Measurements from ENCODE around the gene C2orf76.

Gene C2orf76

GRCh38 chr2:119255760-119256581 is 110.7 kb downstream of the C2orf76 start:
- H2AFZ ChIP-seq (ENCODE audit: low read depth, low read length, severe bottlenecking) = no peak overlapping the region
- no peaks in the 10 kb centered on the region for H3K9me3 ChIP-seq (ENCODE audit: insufficient read depth, low read length)
- H3K9me2 ChIP-seq (replicated peaks; ENCODE audit: insufficient read depth, low read length) = no peaks in the 10 kb centered on the region
- H3K4me3 ChIP-seq (ENCODE audit: insufficient read depth, low read length, poor library complexity, severe bottlenecking) = no peak overlapping the region
- no peak overlapping the region for H3K27ac ChIP-seq (ENCODE audit: low read depth, low read length)
- TF ChIP-seq, protein P1, sequence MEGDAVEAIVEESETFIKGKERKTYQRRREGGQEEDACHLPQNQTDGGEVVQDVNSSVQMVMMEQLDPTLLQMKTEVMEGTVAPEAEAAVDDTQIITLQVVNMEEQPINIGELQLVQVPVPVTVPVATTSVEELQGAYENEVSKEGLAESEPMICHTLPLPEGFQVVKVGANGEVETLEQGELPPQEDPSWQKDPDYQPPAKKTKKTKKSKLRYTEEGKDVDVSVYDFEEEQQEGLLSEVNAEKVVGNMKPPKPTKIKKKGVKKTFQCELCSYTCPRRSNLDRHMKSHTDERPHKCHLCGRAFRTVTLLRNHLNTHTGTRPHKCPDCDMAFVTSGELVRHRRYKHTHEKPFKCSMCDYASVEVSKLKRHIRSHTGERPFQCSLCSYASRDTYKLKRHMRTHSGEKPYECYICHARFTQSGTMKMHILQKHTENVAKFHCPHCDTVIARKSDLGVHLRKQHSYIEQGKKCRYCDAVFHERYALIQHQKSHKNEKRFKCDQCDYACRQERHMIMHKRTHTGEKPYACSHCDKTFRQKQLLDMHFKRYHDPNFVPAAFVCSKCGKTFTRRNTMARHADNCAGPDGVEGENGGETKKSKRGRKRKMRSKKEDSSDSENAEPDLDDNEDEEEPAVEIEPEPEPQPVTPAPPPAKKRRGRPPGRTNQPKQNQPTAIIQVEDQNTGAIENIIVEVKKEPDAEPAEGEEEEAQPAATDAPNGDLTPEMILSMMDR (IDR thresholded peaks at IDR 0.05; ENCODE audit: insufficient read depth, low read length, poor library complexity, severe bottlenecking) = no peak
- no peak for TF ChIP-seq EZH2phosphoT487 (conservative IDR thresholded peaks at IDR 0.05; ENCODE audit: low read length)
- H3K79me2 ChIP-seq (ENCODE audit: insufficient read depth, low read length) = no peaks in the 10 kb centered on the region
- H3K27me3 ChIP-seq (ENCODE audit: low read length) = no peaks in the 10 kb centered on the region
- no peaks in the 10 kb centered on the region for H3K36me3 ChIP-seq (ENCODE audit: low read length)
- no peak overlapping the region for H3K9ac ChIP-seq (ENCODE audit: low read length)
- H3K4me2 ChIP-seq (ENCODE audit: low read depth, low read length, poor library complexity, severe bottlenecking) = no peak overlapping the region
- H4K20me1 ChIP-seq (ENCODE audit: low read depth, low read length) = no peaks in the 10 kb centered on the region
- no peaks in the 10 kb centered on the region for H3F3A ChIP-seq (ENCODE audit: insufficient read depth)

DNA sequence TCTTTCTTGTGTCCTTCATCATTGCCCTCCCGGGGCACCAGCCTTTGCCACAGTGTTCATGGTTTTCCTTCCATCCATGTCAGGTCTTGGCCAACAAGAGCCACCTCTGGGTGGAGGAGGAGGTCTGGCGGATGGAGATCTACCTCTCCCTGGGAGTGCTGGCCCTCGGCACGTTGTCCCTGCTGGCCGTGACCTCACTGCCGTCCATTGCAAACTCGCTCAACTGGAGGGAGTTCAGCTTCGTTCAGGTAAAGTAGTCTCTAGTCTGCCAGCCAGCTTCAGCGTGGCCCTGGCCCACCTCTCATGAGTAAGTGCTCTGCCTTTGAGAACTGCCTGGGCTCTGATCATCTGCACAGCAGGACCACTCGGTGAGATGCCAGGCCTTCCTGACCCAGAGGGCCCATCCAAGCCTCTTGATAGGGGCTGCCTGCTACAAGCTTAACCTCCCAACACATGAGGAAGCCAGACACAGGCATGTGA is 112.0 kb downstream of the C2orf76 start:
- Histone ChIP-seq H3K9me3 (ENCODE audit: insufficient read depth, low read length) (no peaks in the 10 kb centered on the region), H2AFZ (ENCODE audit: low read depth, low read length, severe bottlenecking) (no peak overlapping the region), H3K9ac (ENCODE audit: low read length) (no peak overlapping the region), H3K27ac (ENCODE audit: low read depth, low read length) (no peak overlapping the region), H3K4me2 (ENCODE audit: low read depth, low read length, poor library complexity, severe bottlenecking) (no peak overlapping the region), H3K79me2 (ENCODE audit: insufficient read depth, low read length) (no peaks in the 10 kb centered on the region), H3K36me3 (ENCODE audit: low read length) (no peaks in the 10 kb centered on the region), H3K27me3 (ENCODE audit: low read length) (no peaks in the 10 kb centered on the region), H3K9me2 (replicated peaks; ENCODE audit: insufficient read depth, low read length) (no peaks in the 10 kb centered on the region), H3F3A (ENCODE audit: insufficient read depth) (no peaks in the 10 kb centered on the region), H4K20me1 (ENCODE audit: low read depth, low read length) (no peaks in the 10 kb centered on the region), H3K4me3 (ENCODE audit: insufficient read depth, low read length, poor library complexity, severe bottlenecking) (no peak overlapping the region)
- TF ChIP-seq EZH2phosphoT487 (conservative IDR thresholded peaks at IDR 0.05; ENCODE audit: low read length) = no peak
- TF ChIP-seq, protein P1 (IDR thresholded peaks at IDR 0.05; ENCODE audit: insufficient read depth, low read length, poor library complexity, severe bottlenecking) = no peak

DNA sequence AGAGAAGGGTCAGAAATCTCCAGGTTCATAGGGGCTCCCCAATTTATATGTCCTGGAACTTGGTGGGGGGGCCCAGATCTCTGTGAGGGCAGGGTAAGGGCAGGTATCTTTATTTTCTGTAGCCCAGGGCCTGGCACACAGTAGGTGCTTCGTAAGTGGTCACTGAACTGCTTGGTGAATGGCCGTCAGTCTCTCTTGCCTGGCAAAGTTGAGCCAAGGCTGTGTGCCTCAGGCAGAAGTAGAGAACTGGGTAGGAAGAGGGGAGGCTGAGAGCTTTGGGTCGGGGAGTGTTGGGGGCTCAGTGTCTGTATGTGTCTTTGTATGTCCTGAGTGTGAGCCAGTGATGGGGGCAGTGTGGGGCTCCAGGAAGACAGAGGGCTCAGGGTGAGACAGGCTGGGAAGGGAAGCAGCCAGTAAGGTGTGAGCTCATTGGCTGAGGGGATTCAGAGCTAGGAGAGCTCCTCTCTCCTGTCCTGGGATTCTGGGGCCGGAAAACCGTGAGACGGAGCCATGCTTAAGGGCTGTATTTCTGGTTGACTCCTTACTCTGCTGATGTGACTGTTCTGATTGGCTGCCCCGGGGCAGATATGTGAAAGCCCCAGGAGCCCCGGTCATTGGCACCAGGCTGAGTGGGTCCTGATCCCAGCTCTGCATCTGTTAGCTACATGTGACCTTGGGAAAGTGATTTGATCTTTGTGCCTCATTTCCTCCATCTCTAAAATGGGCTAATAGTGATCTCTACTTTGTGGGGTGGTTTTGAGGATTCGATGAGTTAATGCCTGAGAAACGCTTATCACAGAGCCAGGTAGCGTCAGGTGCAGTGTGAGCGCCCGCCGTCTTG is 112.7 kb downstream of the C2orf76 start:
- H3F3A ChIP-seq (ENCODE audit: insufficient read depth) = no peaks in the 10 kb centered on the region
- H3K9me2 ChIP-seq (replicated peaks; ENCODE audit: insufficient read depth, low read length) = no peaks in the 10 kb centered on the region
- H4K20me1 ChIP-seq (ENCODE audit: low read depth, low read length) = no peaks in the 10 kb centered on the region
- H3K9ac ChIP-seq (ENCODE audit: low read length) = no peak overlapping the region
- no peak overlapping the region for H3K27ac ChIP-seq (ENCODE audit: low read depth, low read length)
- no peaks in the 10 kb centered on the region for H3K36me3 ChIP-seq (ENCODE audit: low read length)
- no peaks in the 10 kb centered on the region for H3K79me2 ChIP-seq (ENCODE audit: insufficient read depth, low read length)
- no peaks in the 10 kb centered on the region for H3K27me3 ChIP-seq (ENCODE audit: low read length)
- no peak overlapping the region for H3K4me2 ChIP-seq (ENCODE audit: low read depth, low read length, poor library complexity, severe bottlenecking)
- no peak overlapping the region for H3K4me3 ChIP-seq (ENCODE audit: insufficient read depth, low read length, poor library complexity, severe bottlenecking)
- H3K9me3 ChIP-seq (ENCODE audit: insufficient read depth, low read length) = no peaks in the 10 kb centered on the region
- H2AFZ ChIP-seq (ENCODE audit: low read depth, low read length, severe bottlenecking) = no peak overlapping the region
- TF ChIP-seq, protein P1 (IDR thresholded peaks at IDR 0.05; ENCODE audit: insufficient read depth, low read length, poor library complexity, severe bottlenecking) = no peak
- no peak for TF ChIP-seq EZH2phosphoT487 (conservative IDR thresholded peaks at IDR 0.05; ENCODE audit: low read length)

Measured in SU-DHL-6 (cell line).